Measurements from ENCODE around the gene MT4.

- no peak for TF ChIP-seq POLR2AphosphoS5 (IDR thresholded peaks at IDR 0.05)
- no peak for TF ChIP-seq CTCF (IDR thresholded peaks at IDR 0.05)
Measured at GRCh38 chr16:56615353-56615752, 50.5 kb downstream of the MT4 start.

All from stomach (tissue), 4 donors.